ENCODE data around the gene STK11.

GRCh38 chr19:1270854-1271527, 65.4 kb downstream of the STK11 start:
- TF ChIP-seq POLR2A (IDR thresholded peaks at IDR 0.05) (no peak), CTCF (IDR thresholded peaks at IDR 0.05) (no peak)

Measured in testis (tissue), 2 donors.